ENCODE measurements around the gene PTPRK.

The PTPRK gene

DNA sequence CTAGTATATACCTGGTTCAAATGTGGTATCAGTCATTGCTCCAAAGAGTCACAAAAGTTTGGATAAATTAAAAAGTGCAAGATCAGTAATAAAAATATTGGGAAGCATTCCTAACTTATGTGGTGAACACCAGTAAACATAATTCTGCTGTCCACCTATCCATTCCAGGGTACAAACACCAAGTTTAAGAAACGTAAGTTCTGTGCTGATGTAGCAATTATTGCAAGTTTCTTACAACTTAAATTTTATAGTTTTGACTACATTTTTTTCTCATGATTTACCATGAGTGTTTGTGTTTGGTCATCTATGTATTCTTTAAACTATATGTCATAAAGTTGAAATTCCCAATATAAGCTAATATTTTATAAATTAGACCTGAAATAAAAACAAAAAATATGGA, 364.6 kb downstream of the PTPRK start:
- FAIRE-seq (no peak), DNase-seq (ENCODE audit: insufficient read length, low spot score) (no peak)
- no peak for TF ChIP-seq SPI1 (IDR thresholded peaks at IDR 0.05; ENCODE audit: low read depth, low read length)
- no peak for TF ChIP-seq POLR2AphosphoS5 (IDR thresholded peaks at IDR 0.05; ENCODE audit: low read depth, low read length)
- TF ChIP-seq POU2F2 (IDR thresholded peaks at IDR 0.05; ENCODE audit: low read depth, low read length), result no peak
- no peak for TF ChIP-seq TAF1 (IDR thresholded peaks at IDR 0.05; ENCODE audit: low read depth, low read length)
- TF ChIP-seq POLR2A (IDR thresholded peaks at IDR 0.05; ENCODE audit: low read depth, low read length), result no peak
- TF ChIP-seq PAX5 (IDR thresholded peaks at IDR 0.05; ENCODE audit: insufficient read depth, low read length, severe bottlenecking), result no peak

DNA sequence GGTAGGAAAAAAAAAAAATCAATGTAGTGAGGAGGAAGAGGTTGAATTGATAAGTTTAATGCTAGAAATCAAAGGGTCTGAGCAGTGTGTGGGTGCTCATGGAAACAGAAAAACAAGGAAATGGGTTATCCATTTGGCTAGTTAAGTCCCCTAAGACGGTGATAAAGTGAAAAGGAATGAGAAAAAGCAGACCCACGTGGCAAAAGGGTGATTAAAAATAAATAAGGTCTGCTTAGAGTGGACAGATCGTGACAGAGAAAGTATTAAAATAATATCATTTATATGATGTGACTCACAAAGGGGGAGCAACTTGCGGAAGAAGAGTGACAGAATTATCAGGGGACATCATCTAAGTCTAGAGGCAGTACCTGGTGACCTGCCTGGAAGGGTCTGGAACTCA, 367.8 kb downstream of the PTPRK start:
- TF ChIP-seq PAX5 (IDR thresholded peaks at IDR 0.05; ENCODE audit: insufficient read depth, low read length, severe bottlenecking) (no peak), POLR2A (IDR thresholded peaks at IDR 0.05; ENCODE audit: low read depth, low read length) (no peak), POLR2AphosphoS5 (IDR thresholded peaks at IDR 0.05; ENCODE audit: low read depth, low read length) (no peak), POU2F2 (IDR thresholded peaks at IDR 0.05; ENCODE audit: low read depth, low read length) (no peak), SPI1 (IDR thresholded peaks at IDR 0.05; ENCODE audit: low read depth, low read length) (no peak), TAF1 (IDR thresholded peaks at IDR 0.05; ENCODE audit: low read depth, low read length) (no peak)

GRCh38 chr6:128150376-128150775, 370.0 kb downstream of the PTPRK start:
- TF ChIP-seq POU2F2 (IDR thresholded peaks at IDR 0.05; ENCODE audit: low read depth, low read length), result no peak
- TF ChIP-seq TAF1 (IDR thresholded peaks at IDR 0.05; ENCODE audit: low read depth, low read length), result no peak
- no peak for TF ChIP-seq POLR2AphosphoS5 (IDR thresholded peaks at IDR 0.05; ENCODE audit: low read depth, low read length)
- TF ChIP-seq SPI1 (IDR thresholded peaks at IDR 0.05; ENCODE audit: low read depth, low read length), result no peak
- TF ChIP-seq PAX5 (IDR thresholded peaks at IDR 0.05; ENCODE audit: insufficient read depth, low read length, severe bottlenecking), result no peak
- no peak for TF ChIP-seq POLR2A (IDR thresholded peaks at IDR 0.05; ENCODE audit: low read depth, low read length)
- FAIRE-seq (no peak), DNase-seq (ENCODE audit: insufficient read length, low spot score) (no peak)

More for the DNA sequence above, 367.8 kb downstream of the PTPRK start:
- no peak for DNase-seq (ENCODE audit: insufficient read length, low spot score)
- FAIRE-seq, result no peak

DNA sequence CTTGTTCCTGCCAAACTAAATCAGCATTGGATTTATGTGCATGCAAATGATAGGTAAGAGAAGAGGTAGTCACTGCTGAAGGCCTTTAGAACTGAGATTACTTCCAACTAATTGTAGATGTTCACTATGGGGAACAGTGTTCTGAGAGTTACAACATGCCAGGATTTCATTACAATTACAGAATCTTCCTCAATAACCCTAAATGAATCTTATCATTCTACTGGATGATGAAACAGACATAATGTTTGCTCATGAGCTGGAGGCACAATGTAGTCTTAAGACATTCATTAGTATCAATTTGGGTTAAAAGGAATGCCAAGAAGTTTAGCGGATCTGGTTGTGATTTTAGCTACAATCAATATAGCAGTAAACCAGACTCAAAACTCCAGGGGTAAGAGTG, 370.6 kb downstream of the PTPRK start:
- TF ChIP-seq SPI1 (IDR thresholded peaks at IDR 0.05; ENCODE audit: low read depth, low read length) (no peak), POU2F2 (IDR thresholded peaks at IDR 0.05; ENCODE audit: low read depth, low read length) (no peak), POLR2AphosphoS5 (IDR thresholded peaks at IDR 0.05; ENCODE audit: low read depth, low read length) (no peak), POLR2A (IDR thresholded peaks at IDR 0.05; ENCODE audit: low read depth, low read length) (no peak), PAX5 (IDR thresholded peaks at IDR 0.05; ENCODE audit: insufficient read depth, low read length, severe bottlenecking) (no peak), TAF1 (IDR thresholded peaks at IDR 0.05; ENCODE audit: low read depth, low read length) (no peak)
- DNase-seq (ENCODE audit: insufficient read length, low spot score) (no peak), FAIRE-seq (no peak)

- FAIRE-seq (no peak), DNase-seq (ENCODE audit: insufficient read length, low spot score) (no peak)
- TF ChIP-seq SPI1 (IDR thresholded peaks at IDR 0.05; ENCODE audit: low read depth, low read length), result no peak
- no peak for TF ChIP-seq POLR2AphosphoS5 (IDR thresholded peaks at IDR 0.05; ENCODE audit: low read depth, low read length)
- TF ChIP-seq TAF1 (IDR thresholded peaks at IDR 0.05; ENCODE audit: low read depth, low read length), result no peak
- TF ChIP-seq PAX5 (IDR thresholded peaks at IDR 0.05; ENCODE audit: insufficient read depth, low read length, severe bottlenecking), result no peak
- TF ChIP-seq POU2F2 (IDR thresholded peaks at IDR 0.05; ENCODE audit: low read depth, low read length), result no peak
- no peak for TF ChIP-seq POLR2A (IDR thresholded peaks at IDR 0.05; ENCODE audit: low read depth, low read length)
Observed at GRCh38 chr6:128144320-128144719, 376.1 kb downstream of the PTPRK start.

DNA sequence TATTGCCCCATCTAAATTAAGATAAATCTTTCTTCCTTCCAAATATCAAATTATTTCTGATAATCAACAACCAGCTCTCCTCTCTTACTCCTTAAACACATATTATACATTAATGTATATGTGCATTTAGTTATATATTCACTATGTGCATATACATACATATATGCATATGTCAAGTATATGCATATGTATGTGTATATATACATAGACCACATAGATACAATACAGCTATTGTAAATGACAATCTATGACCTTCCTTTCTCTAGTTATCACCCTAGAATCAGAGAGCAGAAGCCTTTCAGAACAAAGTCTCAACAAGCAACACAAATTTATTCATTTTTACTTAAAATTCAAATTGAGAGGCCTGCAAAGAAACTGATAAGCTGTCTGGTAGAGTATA, 378.5 kb downstream of the PTPRK start:
- FAIRE-seq, result no peak
- TF ChIP-seq PAX5 (IDR thresholded peaks at IDR 0.05; ENCODE audit: insufficient read depth, low read length, severe bottlenecking), result no peak
- TF ChIP-seq POU2F2 (IDR thresholded peaks at IDR 0.05; ENCODE audit: low read depth, low read length), result no peak
- no peak for TF ChIP-seq TAF1 (IDR thresholded peaks at IDR 0.05; ENCODE audit: low read depth, low read length)
- no peak for TF ChIP-seq SPI1 (IDR thresholded peaks at IDR 0.05; ENCODE audit: low read depth, low read length)
- TF ChIP-seq POLR2A (IDR thresholded peaks at IDR 0.05; ENCODE audit: low read depth, low read length), result no peak
- TF ChIP-seq POLR2AphosphoS5 (IDR thresholded peaks at IDR 0.05; ENCODE audit: low read depth, low read length), result no peak
- DNase-seq (ENCODE audit: insufficient read length, low spot score), result no peak

- no peak for FAIRE-seq
- DNase-seq (ENCODE audit: insufficient read length, low spot score), result no peak
- no peak for TF ChIP-seq PAX5 (IDR thresholded peaks at IDR 0.05; ENCODE audit: insufficient read depth, low read length, severe bottlenecking)
- TF ChIP-seq POU2F2 (IDR thresholded peaks at IDR 0.05; ENCODE audit: low read depth, low read length), result no peak
- TF ChIP-seq TAF1 (IDR thresholded peaks at IDR 0.05; ENCODE audit: low read depth, low read length), result no peak
- TF ChIP-seq POLR2AphosphoS5 (IDR thresholded peaks at IDR 0.05; ENCODE audit: low read depth, low read length), result no peak
- no peak for TF ChIP-seq POLR2A (IDR thresholded peaks at IDR 0.05; ENCODE audit: low read depth, low read length)
- TF ChIP-seq SPI1 (IDR thresholded peaks at IDR 0.05; ENCODE audit: low read depth, low read length), result no peak
Observed at GRCh38 chr6:128139519-128139918, 380.9 kb downstream of the PTPRK start.

DNA sequence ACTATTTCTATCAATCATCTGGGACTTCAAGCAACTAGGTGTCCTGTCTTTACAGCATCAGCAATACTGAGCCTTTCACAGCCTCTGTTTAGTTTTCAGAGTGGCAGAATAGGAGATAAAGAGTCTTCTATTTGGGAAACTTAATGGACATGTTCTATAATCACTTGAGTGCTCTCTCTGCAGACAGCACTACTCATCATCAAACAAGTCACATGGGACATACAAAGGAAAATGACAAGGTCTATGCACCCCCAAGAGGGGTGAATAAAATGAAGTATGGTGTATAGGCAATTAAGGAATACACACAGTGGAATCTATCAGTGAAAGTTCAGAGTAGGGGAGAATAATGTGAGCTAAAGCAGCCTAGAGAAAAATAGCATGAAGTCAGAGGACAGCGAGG, 381.7 kb downstream of the PTPRK start:
- TF ChIP-seq POU2F2 (IDR thresholded peaks at IDR 0.05; ENCODE audit: low read depth, low read length) (no peak), PAX5 (IDR thresholded peaks at IDR 0.05; ENCODE audit: insufficient read depth, low read length, severe bottlenecking) (no peak), TAF1 (IDR thresholded peaks at IDR 0.05; ENCODE audit: low read depth, low read length) (no peak), POLR2AphosphoS5 (IDR thresholded peaks at IDR 0.05; ENCODE audit: low read depth, low read length) (no peak), SPI1 (IDR thresholded peaks at IDR 0.05; ENCODE audit: low read depth, low read length) (no peak), POLR2A (IDR thresholded peaks at IDR 0.05; ENCODE audit: low read depth, low read length) (no peak)
- FAIRE-seq (no peak), DNase-seq (ENCODE audit: insufficient read length, low spot score) (no peak)

- DNase-seq (ENCODE audit: insufficient read length, low spot score), result no peak
- TF ChIP-seq POLR2A (IDR thresholded peaks at IDR 0.05; ENCODE audit: low read depth, low read length) (no peak), PAX5 (IDR thresholded peaks at IDR 0.05; ENCODE audit: insufficient read depth, low read length, severe bottlenecking) (no peak), POU2F2 (IDR thresholded peaks at IDR 0.05; ENCODE audit: low read depth, low read length) (no peak)
- FAIRE-seq, result no peak
Observed at GRCh38 chr6:128135325-128135724, 385.1 kb downstream of the PTPRK start.

GRCh38 chr6:128131566-128131965, 388.8 kb downstream of the PTPRK start:
- DNase-seq (ENCODE audit: insufficient read length, low spot score) (no peak), FAIRE-seq (no peak)
- TF ChIP-seq TAF1 (IDR thresholded peaks at IDR 0.05; ENCODE audit: low read depth, low read length) (no peak), SPI1 (IDR thresholded peaks at IDR 0.05; ENCODE audit: low read depth, low read length) (no peak), POLR2AphosphoS5 (IDR thresholded peaks at IDR 0.05; ENCODE audit: low read depth, low read length) (no peak), POLR2A (IDR thresholded peaks at IDR 0.05; ENCODE audit: low read depth, low read length) (no peak), PAX5 (IDR thresholded peaks at IDR 0.05; ENCODE audit: insufficient read depth, low read length, severe bottlenecking) (no peak), POU2F2 (IDR thresholded peaks at IDR 0.05; ENCODE audit: low read depth, low read length) (no peak)

Measured in GM12891 (cell line).